Left renal pelvis (tissue), 4 donors: ENCODE data around the gene DQX1. TPM values are rescaled to one million over a fixed set of nuclear protein-coding genes. Genes with fewer than 3 reads are reported as not detected.

Source experiments
- DNase-seq, 4 donors: peaks; one replicate each; pipeline ENCODE4 v3.0.0-alpha.2; 2013; ENCODE audit warnings: low read depth in 4 of 4, low spot score in 3 of 4
- polyA plus RNA-seq, 4 donors: library from polyadenylated mRNA; unstranded; fragments of 120-200 nt; gene quantifications; one replicate each; pipeline ENCODE4 v1.2.1, GENCODE V29; 2013; ENCODE audit not compliant: insufficient read length in 4 of 4

Gene DQX1
- polyA plus RNA-seq, 4 donors = 0.16 to 0.35 (median 0.29) TPM

- no peak for DNase-seq
Observed at GRCh38 chr2:74554820-74555531, 28.9 kb upstream of the DQX1 start.

- peak in 3 of 4 donors; percentile 78 to 81 (median 79) for DNase-seq
Observed at GRCh38 chr2:74553892-74554819, 28.1 kb upstream of the DQX1 start, which contains the start of the genes DOK1 and LOXL3. DOK1 (plus strand) TSS chr2:74554720; CDS start chr2:74554755, 35 bp downstream. LOXL3 (minus strand) TSS chr2:74553942; CDS start chr2:74552634, 1,308 bp downstream.

- DNase-seq = no peak
Observed at GRCh38 chr2:74552914-74553811, 27.1 kb upstream of the DQX1 start.

GRCh38 chr2:74551942-74552913 is 26.2 kb upstream of the DQX1 start:
- DNase-seq = no peak

GRCh38 chr2:74551530-74551929 is 25.5 kb upstream of the DQX1 start:
- no peak for DNase-seq

- no peak for DNase-seq
Observed at GRCh38 chr2:74550231-74550630, 24.2 kb upstream of the DQX1 start.

- no peak for DNase-seq
Observed at GRCh38 chr2:74548900-74549826, 23.1 kb upstream of the DQX1 start.

GRCh38 chr2:74548285-74548899 is 22.4 kb upstream of the DQX1 start:
- DNase-seq = no peak

GRCh38 chr2:74546004-74546403 is 20.0 kb upstream of the DQX1 start:
- no peak for DNase-seq

- no peak for DNase-seq
Observed at GRCh38 chr2:74544634-74545033, 18.6 kb upstream of the DQX1 start.

GRCh38 chr2:74542978-74543377 is 16.9 kb upstream of the DQX1 start:
- no peak for DNase-seq

- no peak for DNase-seq
Observed at GRCh38 chr2:74540291-74540690, 14.3 kb upstream of the DQX1 start.

GRCh38 chr2:74538881-74539339 is 12.9 kb upstream of the DQX1 start:
- no peak for DNase-seq

GRCh38 chr2:74537140-74537539 is 11.1 kb upstream of the DQX1 start:
- no peak for DNase-seq

- no peak for DNase-seq
Observed at GRCh38 chr2:74536166-74536950, 10.3 kb upstream of the DQX1 start.

GRCh38 chr2:74535440-74535965 is 9.5 kb upstream of the DQX1 start:
- DNase-seq = no peak

GRCh38 chr2:74534411-74534810 is 8.4 kb upstream of the DQX1 start:
- no peak for DNase-seq
